Measurements from ENCODE around the gene GALNT1.

Gene GALNT1

DNA sequence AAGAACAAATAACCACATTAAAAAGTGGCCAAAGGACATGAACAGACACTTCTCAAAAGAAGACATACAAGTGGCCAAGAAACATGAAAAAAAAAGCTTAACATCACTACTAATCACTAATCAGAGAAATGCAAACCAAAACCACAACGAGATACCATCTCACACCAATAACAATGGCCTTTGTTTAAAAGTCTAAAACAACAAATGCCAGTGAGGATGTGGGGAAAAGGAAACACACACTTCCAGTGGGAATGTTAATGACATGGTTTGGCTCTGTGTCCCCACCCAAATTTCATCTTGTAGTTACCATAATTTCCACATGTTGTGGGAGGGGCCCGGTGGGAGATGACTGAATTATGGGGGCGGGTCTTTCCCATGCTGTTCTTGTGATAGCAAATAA is 147.1 kb downstream of the GALNT1 start:
- no peak for DNase-seq

DNA sequence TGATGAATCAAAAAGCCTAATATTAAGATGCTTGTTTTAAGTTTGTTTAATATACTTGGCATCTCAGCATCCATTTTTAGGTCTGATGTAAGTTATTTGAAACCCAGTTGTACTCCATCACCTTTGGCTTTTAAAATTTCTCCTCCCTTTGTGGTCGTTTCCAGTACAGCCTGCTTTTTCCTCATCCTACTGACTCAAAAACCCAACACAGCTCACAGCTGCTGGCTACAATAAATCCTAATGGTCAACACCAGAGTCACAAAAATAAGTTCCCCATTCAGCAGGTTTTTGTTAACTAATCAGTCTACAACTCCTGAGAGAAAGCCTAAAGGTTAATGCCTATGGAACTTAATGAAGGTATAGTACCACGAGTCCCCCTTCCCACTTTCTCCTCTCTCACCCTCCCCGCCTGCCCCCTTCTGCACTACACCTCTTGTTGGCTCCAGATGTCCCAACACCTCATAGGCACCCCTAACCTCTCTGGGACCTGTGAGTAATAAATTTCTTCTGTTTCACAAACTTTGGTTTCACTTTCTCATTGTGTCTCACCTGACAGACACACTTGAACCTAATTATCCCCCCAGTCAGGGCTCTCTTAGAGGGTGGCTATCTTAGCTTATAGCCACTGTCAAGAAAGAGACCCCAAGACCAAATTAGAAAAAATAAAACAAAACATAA is 148.6 kb downstream of the GALNT1 start:
- no peak for DNase-seq

DNA sequence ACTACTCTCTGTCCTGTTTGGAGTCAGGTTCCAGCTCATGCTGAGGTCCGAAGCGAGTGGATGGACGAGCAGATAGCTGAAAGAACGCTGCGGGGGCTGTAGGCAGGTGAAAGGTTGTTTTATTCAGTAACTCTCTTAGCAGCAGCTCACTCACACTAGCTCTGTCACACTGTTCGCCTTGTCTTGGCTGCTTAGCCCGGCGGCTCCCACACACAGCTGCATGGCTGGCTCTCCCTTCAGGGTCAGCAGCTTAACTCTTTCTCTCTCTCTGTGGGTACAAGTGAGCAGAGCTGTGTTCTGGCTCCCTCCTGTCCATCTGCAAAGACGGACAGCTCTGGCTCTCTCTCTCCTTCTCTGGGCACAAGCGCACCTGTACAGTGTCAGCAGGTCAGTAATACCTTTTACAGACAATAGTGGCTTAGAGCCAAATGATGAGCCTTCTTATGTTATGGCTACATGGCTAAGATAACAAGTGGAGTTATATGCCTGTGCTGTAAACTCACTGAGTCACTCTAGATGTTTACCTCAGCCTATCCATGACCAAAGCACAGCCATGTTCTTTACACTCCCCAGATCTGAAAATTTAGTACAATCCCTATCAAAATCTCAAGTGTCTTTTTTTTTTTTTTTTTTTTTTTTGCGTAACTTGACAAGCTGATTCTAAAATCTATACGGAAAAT is 149.3 kb downstream of the GALNT1 start:
- DNase-seq = no peak

DNA sequence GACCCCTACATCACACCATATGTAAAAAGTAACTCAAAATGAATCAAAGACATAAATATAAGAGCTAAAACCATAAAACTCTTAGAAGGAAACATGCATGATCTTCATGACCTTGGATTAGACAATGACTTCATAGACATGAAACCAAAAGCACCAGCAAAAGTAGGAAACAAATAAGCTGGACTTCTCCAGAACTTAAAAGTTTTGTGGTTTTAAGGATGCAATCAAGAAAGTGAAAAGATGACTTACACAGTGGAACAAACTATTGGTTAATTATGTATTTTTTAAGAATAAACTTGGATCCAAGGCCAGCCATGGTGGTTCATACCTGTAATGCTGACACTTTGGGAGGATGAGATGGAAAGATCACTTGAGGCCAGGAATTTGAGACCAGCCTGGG is 150.2 kb downstream of the GALNT1 start:
- DNase-seq = no peak

DNA sequence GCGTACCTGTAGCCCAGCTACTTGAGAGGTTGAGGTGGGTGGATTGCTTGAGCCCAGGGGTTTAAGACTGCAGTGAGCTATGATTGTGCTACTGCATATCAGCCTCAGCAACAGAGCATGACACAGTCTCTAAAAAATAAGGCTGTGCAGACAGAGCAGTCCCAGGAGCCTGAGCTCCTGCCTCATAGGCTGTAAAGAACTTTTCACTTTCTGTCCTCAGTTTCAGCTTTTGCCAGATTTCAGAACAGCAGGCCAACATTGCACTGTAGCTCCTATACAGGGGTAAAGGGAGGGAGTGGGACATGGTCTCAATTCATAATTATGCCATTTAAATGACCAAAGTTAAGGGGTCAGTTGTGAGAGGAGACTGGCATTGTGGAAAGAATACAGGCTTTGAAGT is 150.6 kb downstream of the GALNT1 start:
- DNase-seq = no peak

DNA sequence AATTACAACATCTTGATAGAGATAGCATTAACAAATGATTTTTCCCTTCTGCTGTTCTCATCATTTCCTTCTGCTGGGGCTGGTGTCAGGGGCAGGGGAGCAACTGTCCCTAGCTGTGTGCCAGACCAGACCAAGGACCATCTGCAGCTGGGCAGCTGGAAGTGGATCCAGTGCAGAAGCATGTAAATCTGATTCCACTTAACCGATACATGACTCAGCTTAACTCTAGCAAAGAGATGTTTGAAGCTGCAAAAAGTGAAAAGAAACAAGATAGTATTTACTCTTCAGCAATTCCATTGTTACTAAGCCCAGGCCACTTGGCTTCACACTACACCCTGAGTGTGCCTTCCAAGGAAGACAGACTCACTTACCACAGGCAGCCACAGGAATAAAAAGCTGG is 151.1 kb downstream of the GALNT1 start:
- DNase-seq = peak; percentile 61

DNA sequence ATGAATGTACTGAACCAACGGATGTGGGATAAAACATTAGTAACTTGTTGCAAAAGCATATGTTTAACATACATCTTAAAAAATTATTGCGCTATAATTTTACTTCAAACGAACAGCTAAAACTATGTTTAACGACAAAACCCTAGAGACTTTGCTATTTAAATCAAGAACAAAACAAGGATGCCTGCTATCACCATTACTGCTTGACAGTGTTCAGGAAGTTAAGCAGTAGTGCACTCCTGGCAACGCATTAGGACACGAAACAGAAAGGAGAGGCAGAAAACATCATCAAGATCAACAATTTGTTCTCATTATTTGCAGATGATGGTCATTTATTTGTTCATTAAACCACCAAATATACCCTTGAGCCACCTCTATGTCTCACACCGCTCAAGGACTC is 151.9 kb downstream of the GALNT1 start:
- no peak for DNase-seq

DNA sequence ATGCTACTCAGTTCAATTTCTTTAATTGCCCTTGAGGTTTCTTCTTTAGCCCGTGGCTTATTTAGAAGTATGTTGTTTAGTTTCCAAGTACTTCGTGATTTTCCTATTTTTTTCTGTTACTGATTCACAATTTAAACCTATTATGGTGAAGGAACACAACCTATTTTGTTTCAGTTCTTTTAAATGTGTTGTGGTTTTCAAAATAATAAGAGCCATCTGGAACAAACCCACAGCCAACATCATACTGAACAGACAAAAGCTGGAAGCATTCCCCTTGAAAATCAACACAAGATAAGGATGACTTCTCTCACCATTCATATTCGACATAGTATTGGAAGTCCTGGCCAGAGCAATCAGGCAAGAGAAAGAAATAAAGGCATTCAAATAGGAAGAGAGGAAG is 155.2 kb downstream of the GALNT1 start:
- DNase-seq = peak; percentile 40

DNA sequence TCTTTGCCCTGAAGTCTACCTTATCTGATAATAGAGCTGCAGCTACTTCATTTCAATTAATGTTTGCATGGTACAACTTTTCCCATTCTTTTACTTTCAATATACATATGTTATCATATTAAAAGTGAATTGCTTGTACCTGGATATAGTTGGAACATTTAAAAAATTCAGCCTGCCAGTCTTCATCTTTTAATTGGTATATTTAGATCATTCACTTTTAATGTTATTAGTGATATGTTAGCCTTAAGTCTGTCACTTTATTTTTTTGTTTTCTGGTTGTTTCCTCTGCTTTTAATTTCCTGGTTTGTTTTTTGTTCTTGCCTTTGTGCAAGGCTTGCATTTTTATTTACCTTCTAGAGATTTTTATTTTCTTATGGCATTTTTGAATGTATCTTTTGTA is 158.2 kb downstream of the GALNT1 start:
- DNase-seq = no peak

DNA sequence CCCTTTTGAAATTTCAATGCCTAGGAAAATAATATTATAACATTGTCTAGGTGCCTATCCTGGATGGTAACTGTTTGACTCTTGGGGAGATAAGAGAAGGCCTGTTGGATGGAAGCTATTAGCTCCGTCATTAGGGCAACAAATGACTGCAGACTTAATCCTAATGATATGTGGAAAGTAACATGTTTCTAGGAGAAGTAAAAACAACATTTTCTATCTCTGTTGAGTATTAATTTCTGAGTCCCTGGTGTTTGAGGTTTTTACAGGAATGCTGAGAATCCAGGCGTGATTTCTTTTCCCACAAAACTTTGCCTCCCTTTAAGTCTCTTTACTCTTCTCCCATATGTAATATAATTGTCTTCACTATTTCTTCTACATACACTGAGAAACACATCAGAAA is 159.1 kb downstream of the GALNT1 start:
- peak; percentile 14 for DNase-seq

DNA sequence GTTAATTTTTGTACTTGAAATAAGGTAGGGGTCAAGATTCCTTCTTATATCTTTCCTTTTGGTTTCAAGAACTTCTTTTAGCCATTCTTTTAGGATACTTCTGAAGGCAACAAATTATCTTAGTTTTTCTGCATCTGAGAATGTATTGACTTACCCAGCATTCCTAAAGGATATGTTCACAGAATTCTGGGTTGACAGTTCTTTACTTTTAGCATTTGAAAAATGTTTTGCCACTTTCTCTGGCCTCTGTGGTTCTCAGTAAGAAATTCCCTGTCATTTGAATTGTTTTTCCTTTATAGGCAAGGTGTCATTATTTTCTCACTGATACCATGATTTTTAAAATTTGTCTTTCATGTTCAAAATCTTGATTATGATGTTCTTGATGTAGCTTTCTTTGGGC is 162.4 kb downstream of the GALNT1 start:
- no peak for DNase-seq

DNA sequence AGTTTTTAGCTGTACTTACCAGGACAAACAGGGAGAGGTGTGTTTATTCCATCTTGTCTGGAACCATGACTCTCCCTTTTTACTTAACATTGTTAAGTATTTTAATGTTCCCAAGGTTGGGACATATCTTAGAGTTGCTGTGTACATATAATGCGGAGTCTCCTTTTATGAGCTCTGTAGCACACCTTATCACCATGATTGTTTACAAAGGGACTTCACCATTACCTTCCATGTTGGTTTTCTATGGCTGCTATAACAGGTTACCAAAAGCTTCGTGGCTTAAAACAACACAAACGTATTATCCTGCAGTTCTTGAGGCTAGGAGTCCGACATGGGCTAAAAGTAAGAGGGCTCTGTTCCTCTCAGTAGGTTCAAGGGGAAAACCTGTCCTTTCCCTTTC is 164.3 kb downstream of the GALNT1 start:
- no peak for DNase-seq

DNA sequence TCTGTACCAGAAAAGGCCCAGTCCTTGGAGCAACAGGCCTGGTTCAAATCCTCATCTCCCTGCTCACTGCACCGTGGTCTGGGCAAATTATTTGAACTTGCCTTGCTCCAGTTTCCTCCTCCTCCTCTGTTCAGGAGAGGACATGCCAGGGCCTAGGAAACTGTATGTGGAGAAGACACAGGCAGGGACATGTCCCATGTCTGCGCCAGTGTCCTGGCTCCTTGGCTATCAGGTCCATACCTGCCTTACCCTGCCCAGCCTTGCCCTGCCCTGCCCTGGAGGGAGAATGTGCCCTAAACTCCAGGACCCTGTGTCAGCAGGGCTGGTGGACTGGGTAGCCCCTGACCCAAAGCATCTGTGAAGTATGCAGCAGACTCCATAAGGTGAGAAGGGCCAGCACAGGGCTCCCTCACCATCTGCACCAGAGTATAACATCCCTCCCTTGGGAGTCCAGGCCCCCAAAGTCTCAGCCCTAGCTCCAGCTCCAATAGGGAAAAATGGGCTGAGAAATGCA is 165.3 kb downstream of the GALNT1 start:
- DNase-seq = no peak

DNA sequence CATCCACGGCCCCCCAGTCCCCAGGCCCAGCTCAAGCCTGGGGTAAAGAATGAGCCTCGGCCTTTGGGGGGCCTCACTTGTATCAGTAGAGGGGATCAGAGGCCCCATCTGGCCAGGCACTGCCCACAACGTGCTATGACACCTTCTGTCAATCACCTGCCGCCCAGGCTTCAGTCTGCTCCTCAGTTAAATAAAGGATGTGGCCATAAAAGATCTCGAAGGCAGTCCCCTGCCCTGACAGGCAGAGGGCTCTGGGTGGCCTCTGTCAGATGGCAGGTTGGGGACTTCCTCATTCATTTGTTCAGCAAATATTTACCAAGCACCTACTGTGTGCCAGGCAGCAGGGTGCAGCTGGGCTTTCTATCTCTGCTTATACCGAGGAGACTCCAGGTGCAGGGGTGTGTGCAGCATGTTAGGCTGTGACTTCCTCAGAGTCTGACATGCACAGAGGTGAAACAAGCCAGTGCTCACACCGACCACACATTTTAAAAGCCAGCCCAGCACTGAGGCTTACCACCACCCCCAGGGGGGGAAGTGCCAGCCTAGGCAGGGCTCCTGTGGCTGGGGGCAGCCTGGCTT is 166.4 kb downstream of the GALNT1 start:
- no peak for DNase-seq

DNA sequence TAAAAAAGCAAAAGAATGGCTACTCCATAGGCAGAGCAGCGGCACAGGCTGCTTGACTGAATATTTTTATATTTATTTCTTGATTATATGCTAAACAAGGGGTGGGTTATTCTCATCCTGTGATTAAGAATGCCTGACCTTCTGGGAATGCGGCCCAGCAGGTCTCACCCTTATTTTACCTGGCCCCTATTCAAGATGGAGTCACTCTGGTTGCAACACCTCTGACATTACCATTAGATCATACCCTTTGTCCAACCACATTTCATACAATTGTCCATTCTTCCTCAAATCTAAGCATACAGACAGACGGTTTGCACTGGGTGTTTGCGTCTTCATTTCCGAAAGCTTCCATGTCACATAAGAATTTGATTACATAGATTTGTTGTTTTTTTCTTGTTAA is 168.2 kb downstream of the GALNT1 start:
- DNase-seq = no peak

DNA sequence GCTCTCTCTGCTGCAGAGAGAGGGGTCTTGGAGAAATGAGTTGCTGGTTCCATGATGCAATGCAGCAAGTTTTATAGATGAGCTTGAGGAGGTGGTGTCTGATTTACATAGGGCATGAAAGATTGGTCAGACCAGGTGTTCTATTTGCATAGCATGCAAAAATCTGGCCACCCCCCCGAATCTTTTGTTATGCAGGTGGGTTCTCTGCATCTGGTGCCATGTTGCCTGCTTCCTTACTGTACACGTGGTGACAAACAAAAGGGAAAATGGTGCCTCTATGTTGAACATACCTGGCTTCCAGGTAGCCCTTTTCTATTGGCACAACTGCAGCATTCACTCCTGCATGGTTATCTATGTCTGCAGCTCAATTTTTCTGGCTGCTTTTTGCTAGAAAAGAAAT is 169.4 kb downstream of the GALNT1 start:
- no peak for DNase-seq

DNA sequence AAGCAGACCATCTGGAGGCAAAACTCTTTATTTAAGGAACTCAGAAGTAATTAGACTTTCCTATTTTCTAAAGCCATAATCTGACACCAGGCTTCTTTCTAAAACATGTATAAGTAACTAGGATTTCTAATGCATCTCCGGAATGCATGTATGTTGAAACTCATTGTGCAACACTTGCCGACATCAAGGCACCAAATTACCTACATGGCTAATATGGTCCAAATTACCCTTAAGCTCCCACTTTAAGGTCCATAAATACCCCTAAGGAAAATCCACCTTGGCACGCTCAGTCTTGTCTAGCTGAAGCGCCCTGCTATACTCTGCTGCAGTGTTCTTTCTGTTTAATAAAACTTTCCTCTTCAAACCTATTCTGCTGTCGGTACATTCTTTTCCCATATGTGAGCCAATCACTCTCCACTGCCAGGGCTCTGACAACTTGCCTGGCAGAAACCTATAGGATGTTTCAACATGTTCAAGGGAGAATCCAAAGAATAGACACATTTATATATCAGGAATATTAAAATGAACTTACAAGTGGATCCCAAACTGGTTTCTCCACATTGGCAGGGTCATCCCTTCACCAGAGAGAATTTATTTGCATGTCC is 171.9 kb downstream of the GALNT1 start:
- DNase-seq = peak; percentile 4

DNA sequence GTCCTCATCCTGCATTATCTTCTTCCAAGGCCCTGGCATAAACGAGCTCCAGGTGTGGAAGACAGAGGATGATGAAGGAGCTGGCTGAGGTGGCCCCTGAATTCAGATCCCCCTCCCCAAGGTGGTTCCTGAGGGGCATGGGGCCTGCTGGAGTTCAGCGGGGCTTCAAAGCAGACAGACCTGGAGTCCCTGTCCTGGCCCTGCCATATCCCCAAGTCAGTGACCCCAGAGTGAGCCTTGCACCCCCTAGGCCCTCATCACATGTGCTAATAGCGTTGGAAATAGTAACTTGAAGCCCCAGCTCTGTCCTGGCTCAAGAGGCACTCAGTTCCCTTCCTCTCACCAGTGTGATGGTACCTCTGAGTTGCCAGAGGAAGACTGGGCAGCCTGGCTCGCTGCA is 172.9 kb downstream of the GALNT1 start:
- no peak for DNase-seq

DNA sequence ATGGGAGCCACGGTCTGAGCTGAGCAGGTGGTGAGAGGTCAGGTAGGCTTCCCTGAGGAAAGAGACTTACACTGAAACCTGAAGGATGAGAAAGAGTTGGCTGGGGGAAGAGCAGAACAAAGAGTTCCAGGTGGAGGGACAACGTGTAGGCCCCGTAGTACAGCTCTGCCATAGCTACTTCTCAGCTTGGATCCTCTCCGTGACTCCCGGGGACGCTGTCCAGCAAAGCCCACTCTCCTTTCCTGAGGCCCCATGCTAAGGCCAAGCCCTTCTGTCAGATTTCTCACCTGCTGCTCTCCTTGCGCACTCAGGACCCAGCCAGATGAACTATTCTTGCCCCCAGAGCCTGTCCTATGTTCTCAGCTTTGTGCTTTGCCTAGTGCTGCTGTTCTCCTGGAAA is 173.8 kb downstream of the GALNT1 start:
- no peak for DNase-seq

DNA sequence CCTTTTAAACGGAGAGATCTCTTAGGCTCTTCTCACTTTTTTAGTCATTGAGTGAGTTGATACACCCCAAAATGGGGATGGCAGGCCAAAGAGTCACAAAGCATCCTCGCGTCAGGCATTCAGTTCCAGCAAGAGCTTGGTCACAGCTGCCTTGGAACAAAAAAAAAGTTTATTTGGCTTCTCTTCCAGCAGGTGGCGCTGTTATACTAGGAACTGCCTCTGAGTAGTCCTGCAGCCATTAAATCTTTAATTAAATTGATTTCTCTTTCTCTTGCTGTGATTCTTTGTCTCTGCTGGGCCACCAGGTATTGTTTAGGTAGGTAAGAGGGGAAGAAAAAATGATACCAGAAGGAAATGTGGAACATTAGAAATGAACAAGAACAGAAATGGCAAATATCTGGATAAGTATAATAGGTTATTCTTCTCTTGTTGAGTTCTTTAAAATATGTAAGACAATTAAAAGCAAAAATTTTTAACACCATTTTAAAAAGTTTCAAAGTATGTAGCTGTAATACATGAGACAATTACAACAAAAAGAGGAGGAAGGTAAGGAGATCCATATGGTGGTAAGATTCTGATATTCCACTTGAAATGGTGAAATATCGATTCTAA is 175.1 kb downstream of the GALNT1 start:
- DNase-seq = peak; percentile 57

All from fibroblast of skin of abdomen (primary cell).